HG03045 (cell line): ENCODE results near the gene SH2D4B.
A peak's percentile ranks its signal among the peaks of the same experiment; 100 is the strongest.

Experiments used
- ATAC-seq: cut with Tn5 transposase; IDR thresholded peaks from one replicate; pipeline ENCODE4 v1.9.1; 2021; ENCODE audit warnings: mild to moderate bottlenecking, moderate library complexity; ENCODE audit not compliant: unreplicated experiment

The SH2D4B gene

DNA sequence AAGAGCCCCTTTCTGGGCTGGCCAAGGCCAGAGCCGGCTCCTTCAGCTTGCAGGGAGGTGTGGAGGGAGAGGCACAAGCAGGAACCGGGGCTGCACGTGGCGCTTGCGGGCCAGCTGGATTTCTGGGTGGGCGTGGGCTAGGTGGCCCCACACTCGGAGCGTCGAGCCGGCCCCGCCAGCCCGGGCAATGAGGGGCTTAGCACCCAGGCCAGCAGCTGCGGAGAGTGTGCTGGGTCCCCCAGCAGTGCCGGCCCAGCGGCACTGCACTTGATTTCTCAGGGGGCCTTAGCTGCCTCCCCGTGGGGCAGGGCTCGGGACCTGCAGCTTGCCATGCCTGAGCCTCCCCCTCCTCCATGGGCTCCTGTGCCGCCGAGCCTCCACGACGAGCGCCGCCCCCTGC lies 48.1 kb downstream of the SH2D4B start:
- no peak for ATAC-seq

DNA sequence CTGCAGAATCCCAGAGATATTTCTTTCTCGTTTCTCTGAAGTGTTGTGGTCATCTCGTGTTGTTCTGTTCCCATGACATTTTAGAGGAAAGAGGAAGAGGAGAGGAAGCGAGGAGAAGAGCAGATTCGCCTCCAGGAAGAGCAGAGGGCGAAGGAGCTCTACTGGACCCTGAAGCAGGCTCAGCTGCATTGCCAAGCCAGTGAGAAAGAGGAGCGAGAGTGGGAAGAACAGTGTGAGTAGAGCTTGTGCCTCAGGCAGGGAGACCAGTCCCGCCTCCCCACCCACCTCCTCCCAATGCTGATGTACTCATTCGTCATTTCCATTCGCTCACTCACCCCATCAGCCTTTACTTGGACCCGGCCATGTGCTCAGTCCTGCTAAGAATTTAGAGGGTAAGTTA lies 50.8 kb downstream of the SH2D4B start:
- no peak for ATAC-seq

GRCh38 chr10:80589726-80590373 lies 52.1 kb downstream of the SH2D4B start:
- peak; percentile 83 for ATAC-seq

DNA sequence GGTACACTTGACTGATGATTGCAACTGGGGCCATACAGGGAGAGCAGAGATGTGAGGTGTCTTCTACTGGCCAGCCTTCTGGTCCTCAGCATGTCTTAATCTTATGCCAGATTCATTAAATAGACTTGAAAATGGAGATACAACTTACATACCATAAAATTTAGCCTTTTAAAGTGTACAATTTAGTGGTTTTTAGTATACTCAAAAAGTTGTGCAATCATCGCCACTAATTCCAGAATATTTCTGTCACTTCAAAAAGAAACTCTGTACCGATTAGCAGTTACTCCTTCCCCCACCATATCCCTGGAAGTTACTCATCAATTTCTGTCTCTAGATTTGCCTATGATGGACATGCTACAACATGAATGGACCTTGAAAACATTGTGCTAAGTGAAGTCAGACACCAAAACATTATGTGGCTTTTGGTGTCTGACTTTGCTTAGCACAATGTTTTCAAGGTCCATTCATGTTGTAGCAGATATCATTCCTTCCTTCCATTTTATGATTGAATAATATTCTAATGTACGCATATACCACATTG lies 53.0 kb downstream of the SH2D4B start:
- ATAC-seq = no peak

DNA sequence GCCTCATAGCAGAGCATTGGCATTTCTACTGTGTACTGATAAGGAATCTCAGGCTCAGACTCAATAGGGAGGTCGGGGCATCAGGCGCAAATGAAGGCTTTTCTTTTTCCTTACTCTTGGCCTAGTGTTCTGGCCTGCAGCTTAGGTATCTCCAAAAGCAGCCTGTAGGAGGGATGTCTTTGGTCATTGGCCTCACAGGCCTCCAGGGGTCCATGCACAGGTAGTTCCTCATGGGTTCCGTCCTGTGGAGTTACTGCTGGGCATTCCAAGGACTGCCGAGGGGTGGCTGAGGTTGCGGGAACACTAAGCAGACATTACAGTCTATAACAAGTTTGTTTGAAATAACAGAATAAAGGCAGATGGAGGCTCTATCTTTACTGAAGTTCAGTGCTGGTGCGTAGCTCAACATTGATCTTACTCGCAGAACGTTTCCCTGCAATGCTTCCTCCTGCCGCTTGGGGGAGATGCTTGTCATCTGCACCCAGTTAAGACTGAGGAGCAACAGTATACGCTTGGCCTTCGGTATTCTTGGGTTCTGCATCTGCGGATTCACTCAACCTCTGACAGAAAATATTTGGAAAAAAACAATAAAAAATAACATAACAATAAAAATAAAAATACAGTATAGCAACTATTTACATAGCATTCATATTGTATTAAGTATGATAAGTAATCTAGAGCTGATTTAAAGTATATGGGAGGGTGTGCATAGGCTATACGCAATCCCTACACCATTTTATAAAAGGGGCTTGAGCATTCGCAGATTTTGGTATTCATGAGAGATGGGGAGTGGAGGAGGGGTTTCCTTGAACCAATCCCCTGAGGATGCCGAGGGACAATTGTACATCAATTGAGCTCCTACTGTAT lies 58.9 kb downstream of the SH2D4B start:
- ATAC-seq = peak; percentile 37

DNA sequence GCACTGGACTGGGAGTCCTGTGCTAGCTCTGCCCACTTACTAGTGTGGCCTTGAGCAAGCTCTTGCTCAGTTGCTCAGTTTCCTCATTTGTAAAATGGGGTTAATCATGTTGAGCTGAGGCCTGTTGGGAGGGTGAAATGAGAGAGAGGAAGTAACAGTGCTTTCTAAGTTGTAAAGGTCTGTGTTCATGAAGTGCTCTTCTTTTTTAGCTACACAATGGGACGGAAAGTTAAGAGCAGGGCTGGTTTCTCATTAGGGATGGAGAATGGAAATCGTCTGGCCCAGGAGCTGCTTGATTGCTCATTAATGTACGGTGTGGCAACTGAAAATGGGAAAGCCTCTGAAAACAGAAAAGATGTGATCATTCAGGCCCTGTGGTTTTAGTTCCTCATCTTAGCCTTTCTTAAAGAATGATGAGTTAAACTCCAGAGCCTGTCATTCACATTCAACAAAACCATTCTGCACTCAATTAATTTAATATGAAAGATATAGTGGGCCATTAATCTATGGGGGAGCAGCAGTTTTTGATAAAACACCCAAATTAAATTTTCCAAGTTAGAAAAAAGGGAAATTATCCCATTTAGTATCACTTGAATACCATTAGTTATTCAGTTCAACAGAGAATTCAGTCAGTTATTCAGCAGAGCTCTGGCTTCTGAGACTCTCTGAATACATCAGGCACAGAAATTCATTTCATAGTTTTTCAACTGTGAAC lies 60.5 kb downstream of the SH2D4B start:
- peak; percentile 59 for ATAC-seq

- ATAC-seq = no peak
Observed at GRCh38 chr10:80598951-80599350, 61.2 kb downstream of the SH2D4B start.

DNA sequence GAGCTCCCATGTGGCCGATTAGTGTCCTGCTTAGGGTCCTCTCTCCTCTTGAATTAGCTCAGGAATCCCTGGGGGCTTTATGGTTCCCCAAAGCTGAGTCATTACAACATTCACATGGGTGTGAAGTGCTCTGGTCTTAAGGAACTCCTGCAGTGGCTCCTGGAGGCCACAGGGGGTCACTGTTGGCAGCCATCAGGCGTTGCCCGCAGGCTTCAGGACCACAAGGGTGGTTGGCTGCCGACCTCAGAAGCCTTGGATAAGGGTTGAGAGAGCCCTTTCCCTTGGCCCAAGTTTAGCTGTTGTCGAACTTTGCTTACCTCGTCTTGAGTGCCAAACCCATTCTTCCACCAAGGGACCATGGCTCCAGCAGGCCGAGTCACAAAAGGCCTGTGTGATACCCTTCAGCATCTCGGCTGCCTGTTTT lies 61.7 kb downstream of the SH2D4B start:
- ATAC-seq = peak; percentile 81

GRCh38 chr10:80600256-80600655 lies 62.6 kb downstream of the SH2D4B start:
- no peak for ATAC-seq

DNA sequence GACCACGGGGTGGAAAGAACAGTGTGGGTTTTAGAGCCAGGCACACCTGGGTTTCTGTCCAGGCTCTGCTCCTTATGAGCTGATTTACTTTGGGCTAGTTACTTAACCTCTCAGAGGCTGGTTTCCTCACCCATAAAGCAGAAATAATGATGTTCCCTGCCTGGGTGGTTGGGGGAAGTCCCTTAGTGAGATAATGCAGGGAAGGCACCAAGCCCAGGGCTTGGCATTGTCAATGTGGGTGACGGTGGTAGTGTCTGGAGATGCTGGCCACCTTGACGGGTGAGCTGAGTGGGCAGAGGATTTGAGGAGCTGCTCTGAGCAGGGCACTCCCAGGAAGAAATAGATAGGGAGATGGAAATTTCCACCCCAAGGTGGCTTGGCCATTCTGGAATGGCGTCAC lies 65.2 kb downstream of the SH2D4B start:
- ATAC-seq = no peak

DNA sequence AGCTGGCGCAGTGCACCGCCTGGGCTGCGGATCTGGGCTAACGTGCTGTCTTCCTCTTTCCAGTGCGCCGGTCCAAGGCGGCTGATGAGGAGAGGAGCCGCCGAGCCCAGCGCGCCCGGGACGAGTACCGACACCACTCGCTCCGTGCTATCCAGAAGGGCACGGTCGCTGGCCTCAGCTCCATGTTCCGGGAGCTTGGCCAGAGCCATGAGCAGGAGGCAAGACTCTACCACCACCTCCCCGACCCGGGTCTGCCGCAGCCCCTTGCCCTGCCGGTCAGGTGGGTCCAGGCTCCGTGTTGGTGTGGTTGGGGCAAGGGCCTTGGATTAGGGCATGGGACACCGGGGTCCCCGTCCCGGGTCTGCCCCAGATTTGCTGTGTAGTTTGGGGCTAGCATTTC lies 65.8 kb downstream of the SH2D4B start:
- ATAC-seq = no peak

DNA sequence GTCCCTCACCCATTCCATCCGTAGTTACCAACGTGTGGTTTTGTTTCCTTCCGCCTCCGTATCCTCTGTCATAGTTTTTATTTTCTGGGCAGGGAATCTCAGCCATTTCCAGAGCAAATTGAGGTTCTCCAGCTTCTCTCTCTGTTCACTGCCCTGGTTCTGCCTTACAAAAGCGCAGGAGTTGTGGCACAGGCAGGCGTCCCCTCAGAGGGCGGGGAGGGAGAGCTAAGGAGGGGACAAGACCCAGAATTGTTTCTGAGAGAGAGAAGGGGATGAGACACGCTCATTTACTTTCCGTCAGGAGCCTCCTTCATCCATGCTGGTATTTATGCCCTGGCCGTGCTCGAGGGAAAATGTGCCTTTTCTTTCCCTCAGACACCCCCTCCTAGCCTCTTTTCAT lies 71.0 kb downstream of the SH2D4B start:
- no peak for ATAC-seq

GRCh38 chr10:80609331-80609730 lies 71.6 kb downstream of the SH2D4B start:
- ATAC-seq = no peak

DNA sequence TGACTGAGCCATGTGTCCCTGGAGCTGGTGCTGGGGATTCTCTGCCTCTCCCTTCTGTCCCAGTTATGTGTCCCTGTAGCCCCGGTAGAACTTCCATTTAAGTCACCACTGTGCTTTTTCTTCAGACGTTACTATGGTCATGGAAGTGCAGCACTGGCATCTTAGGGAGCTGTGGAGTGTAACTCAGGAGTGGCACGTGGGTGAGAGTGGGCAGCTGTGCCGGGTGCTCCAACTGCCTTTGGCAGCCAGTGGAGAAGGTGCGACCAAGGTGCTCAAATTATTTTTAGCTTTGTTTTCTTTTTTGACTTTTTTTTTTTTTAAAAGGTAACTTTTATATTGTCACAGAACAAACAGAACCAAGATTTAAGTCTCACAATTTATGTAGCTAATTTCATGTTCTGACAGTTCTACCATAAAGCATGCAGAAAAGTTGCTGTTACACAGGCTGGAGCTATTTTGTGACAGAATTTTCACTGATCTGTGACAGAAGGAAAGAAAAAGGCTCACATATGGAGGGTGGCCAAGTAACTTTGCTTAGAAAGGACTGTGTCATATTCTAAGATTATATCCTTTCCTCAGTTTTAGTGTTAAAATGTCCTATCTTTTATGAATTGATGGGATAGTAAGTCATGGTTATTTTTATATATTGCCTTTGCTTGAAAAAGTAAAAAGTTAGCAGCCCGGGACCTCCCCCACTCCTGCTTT lies 73.9 kb downstream of the SH2D4B start:
- no peak for ATAC-seq

GRCh38 chr10:80612261-80612660 lies 74.6 kb downstream of the SH2D4B start:
- no peak for ATAC-seq

DNA sequence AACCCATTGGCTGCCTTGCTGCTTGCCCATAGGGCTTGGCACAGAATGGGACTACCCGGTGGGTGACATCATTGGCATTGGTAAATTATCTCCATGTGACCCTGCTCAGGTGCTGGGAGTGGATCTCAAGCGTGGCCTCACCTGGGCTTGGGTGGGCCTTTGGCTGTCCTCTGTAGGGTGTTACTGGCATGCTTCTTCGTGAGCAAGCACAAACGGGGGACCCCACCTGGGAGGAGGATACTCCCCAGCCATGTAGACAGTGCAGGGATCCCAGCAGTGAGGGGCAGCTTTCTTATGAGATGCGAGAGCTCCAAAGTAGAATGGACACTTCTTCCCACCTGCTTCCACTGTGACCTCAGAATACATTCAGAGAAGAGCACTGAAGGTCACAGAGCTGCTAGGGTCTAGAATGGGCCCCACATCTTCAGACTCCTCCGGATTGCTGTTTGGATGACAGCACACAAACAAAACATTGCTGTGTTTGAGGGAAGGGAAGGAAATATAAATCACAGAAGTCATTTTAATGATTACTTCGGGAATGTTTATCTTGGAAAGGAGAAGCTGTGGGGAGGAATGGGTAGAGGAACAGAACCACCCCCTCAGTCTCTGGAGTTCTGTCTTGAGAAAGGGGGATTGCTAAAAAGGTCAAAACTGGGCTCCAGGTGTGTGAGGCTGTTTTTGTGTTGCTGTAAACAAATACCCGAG lies 75.9 kb downstream of the SH2D4B start:
- no peak for ATAC-seq

- no peak for ATAC-seq
Observed at GRCh38 chr10:80614576-80615416, 77.1 kb downstream of the SH2D4B start.

- no peak for ATAC-seq
Observed at GRCh38 chr10:80617807-80618206, 80.1 kb downstream of the SH2D4B start.

- no peak for ATAC-seq
Observed at GRCh38 chr10:80619036-80619435, 81.3 kb downstream of the SH2D4B start.
